Panc1 (cell line): ENCODE data around the gene MEX3D.

Source experiments
- POLR2AphosphoS5 ChIP-seq: IDR thresholded peaks from 2 replicates; pipeline ENCODE4 v1.6.1; 2012; ENCODE audit warnings: mild to moderate bottlenecking, low read depth, low read length, moderate library complexity
- REST ChIP-seq, 2 experiments: IDR thresholded peaks; 2 replicates each; pipeline ENCODE4 v1.6.1; 2011 to 2012; ENCODE audit warnings: low read depth in 2 of 2, control low read depth in 1 of 2, low read length in 1 of 2, mild to moderate bottlenecking in 1 of 2, moderate library complexity in 1 of 2; ENCODE audit not compliant: insufficient read depth in 1 of 2
- TCF7L2 ChIP-seq: IDR thresholded peaks from 2 replicates; pipeline ENCODE4 v1.6.1; 2011; ENCODE audit warnings: mild to moderate bottlenecking, low read depth, low read length, inconsistent platforms
- TF ChIP-seq, protein P1 (sequence below): fragments of 450-650 bp; IDR thresholded peaks from 2 replicates; pipeline ENCODE4 v1.5.1; 2017; ENCODE audit warnings: mild to moderate bottlenecking

GRCh38 chr19:1601613-1602064, 33.5 kb upstream of the MEX3D start:
- TF ChIP-seq, protein P1, sequence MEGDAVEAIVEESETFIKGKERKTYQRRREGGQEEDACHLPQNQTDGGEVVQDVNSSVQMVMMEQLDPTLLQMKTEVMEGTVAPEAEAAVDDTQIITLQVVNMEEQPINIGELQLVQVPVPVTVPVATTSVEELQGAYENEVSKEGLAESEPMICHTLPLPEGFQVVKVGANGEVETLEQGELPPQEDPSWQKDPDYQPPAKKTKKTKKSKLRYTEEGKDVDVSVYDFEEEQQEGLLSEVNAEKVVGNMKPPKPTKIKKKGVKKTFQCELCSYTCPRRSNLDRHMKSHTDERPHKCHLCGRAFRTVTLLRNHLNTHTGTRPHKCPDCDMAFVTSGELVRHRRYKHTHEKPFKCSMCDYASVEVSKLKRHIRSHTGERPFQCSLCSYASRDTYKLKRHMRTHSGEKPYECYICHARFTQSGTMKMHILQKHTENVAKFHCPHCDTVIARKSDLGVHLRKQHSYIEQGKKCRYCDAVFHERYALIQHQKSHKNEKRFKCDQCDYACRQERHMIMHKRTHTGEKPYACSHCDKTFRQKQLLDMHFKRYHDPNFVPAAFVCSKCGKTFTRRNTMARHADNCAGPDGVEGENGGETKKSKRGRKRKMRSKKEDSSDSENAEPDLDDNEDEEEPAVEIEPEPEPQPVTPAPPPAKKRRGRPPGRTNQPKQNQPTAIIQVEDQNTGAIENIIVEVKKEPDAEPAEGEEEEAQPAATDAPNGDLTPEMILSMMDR, result no peak
- no peak for TF ChIP-seq REST (IDR thresholded peaks at IDR 0.05; ENCODE audit: insufficient read depth in 1 of 2, low read depth in 2 of 2, low read length in 1 of 2)
- no peak for TF ChIP-seq POLR2AphosphoS5
- TF ChIP-seq TCF7L2, result no peak
